Heart left ventricle (tissue), 16 donors: Measurements from ENCODE around the gene BTK. TPM values are rescaled to one million over a fixed set of nuclear protein-coding genes. Genes with fewer than 3 reads are reported as not detected.

ENCODE experiments used
- ATAC-seq, 4 donors: fragments of 200-7000 bp; cut with Tn5 transposase; one replicate each; pipeline ENCODE4 v1.9.1; 2020 to 2022; ENCODE audit warnings: moderate library complexity in 4 of 4, mild to moderate bottlenecking in 3 of 4, moderate number of reproducible peaks in 1 of 4
- DNase-seq, 5 donors: peaks; one replicate each; pipeline ENCODE4 v3.0.0-alpha.2; 2020
- H3K27ac ChIP-seq, 12 donors: fragments of 200-600 bp; sonication (generic) in 4 of 12; one replicate each; pipeline versions ENCODE4 v1.5.0 to v1.8.0; 2016 to 2022; ENCODE audit warnings: mild to moderate bottlenecking in 2 of 12
- H3K27me3 ChIP-seq, 9 donors: fragments of 200-600 bp; sonication (generic) in 2 of 9; one replicate each; pipeline versions ENCODE4 v1.5.1 to v1.8.0; 2016 to 2022; ENCODE audit warnings: mild to moderate bottlenecking in 3 of 9
- H3K36me3 ChIP-seq, 9 donors: fragments of 200-600 bp; sonication (generic) in 2 of 9; one replicate each; pipeline versions ENCODE4 v1.5.0 to v1.8.0; 2018 to 2022; ENCODE audit warnings: mild to moderate bottlenecking in 2 of 9
- H3K4me1 ChIP-seq, 12 donors: fragments of 200-600 bp; sonication (generic) in 4 of 12; one replicate each; pipeline versions ENCODE4 v1.5.0 to v1.8.0; 2016 to 2022; ENCODE audit warnings: mild to moderate bottlenecking in 3 of 12
- H3K4me3 ChIP-seq, 12 donors: fragments of 200-600 bp; sonication (generic) in 4 of 12; one replicate each; pipeline versions ENCODE4 v1.5.0 to v1.8.0; 2017 to 2022; ENCODE audit warnings: mild to moderate bottlenecking in 9 of 12, moderate library complexity in 4 of 12
- H3K9me3 ChIP-seq, 12 donors: fragments of 200-600 bp; sonication (generic) in 4 of 12; one replicate each; pipeline versions ENCODE4 v1.5.0 to v1.8.0; 2016 to 2022; ENCODE audit warnings: mild to moderate bottlenecking in 1 of 12
- CTCF ChIP-seq, 12 donors: fragments of 200-600 bp; sonication (generic) in 4 of 12; IDR thresholded peaks; one replicate each; pipeline versions ENCODE4 v1.5.0 to v1.8.0; 2018 to 2022; ENCODE audit warnings: antibody characterized with exemption in 12 of 12, mild to moderate bottlenecking in 5 of 12
- POLR2A ChIP-seq, 2 donors: fragments of 450-650 bp; IDR thresholded peaks; one replicate each; pipeline ENCODE4 v1.6.1; 2017; ENCODE audit warnings: antibody characterized with exemption in 2 of 2, mild to moderate bottlenecking in 2 of 2, moderate library complexity in 2 of 2
- WGBS, 4 donors: extraction: QIAGEN DNeasy Blood & Tissue Kit in 2 of 4; methylation state at CpG; one replicate each; pipeline versions ENCODE4 v1.1.5 to v1.1.7; 2013 to 2018; 5-methylcytosine and 5-hydroxymethylcytosine counted together
- intact Hi-C, 10 donors: fragments of 100-400 bp; cut with DNase I; formaldehyde crosslinking; loops; one replicate each; pipeline versions ENCODE4 v1.11.1 to v1.14.2; 2022
- long read RNA-seq, 3 donors: library from polyadenylated mRNA; unstranded; transcript quantifications; one replicate each; pipeline ENCODE4 v2.0.0, GENCODE V29; 2020 to 2021
- polyA plus RNA-seq, 2 donors: library from polyadenylated mRNA; stranded (reverse); fragments of 200-250 nt; gene quantifications; one replicate each; pipeline ENCODE4 v1.2.3, GENCODE V29; 2013
- total RNA-seq, 9 donors: library from RNA; depleted of rRNA in 2 of 9; stranded (reverse); fragments of >200 nt in 2 of 9; fragmentation: NEBNext Ultra II Directional in 3 of 9; extraction: Animal tissue kit (Norgen Biotek cat#: 25700) in 3 of 9; gene quantifications; one replicate each; pipeline versions ENCODE4 v1.1.0 to v1.2.4, GENCODE V29; 2016 to 2023
- donor health status: ischemic (EF 13 %, LVEDD 7.1; RV severe dilation, severe dysfunction).
- donor health status: healthy with polysubstance abuse.
- donor health status: DM: no; HTN: yes; CAD: no.
- donor health status: DM: no; HTN: no; CAD: no.
- donor health status: ischemic (EF 25% LVEDD 6.9; RV normal size, moderate dysfunction).
- donor health status: ischemic (EF 25% LVEDD 5.7; RV mildly dilated, moderate dysfunction).
- donor health status: healthy.
- donor health status: DM: yes; HTN: yes; CAD: no.
- donor health status: ischemic (EF 35%, LVEDD 5.7; RV mildly dilated, moderate dysfunction).
- donor health status: nonischemic (EF 11% LVEDD 7.7; RV severe dilation, severe dysfunction).
- donor health status: DM: yes; HTN: yes; CAD: no.
- donor health status: PGD.
- donor health status: ischemic (EF 29% LVEDD 5.4; RV normal size, mild dysfunction).
- donor health status: nonischemic (EF 23%, LVEDD 6.1; RV moderate dilation, normal function).

BTK gene
- total RNA-seq = 10 to 100 TPM in 1 of 9 donors, 1 to 10 TPM in 4, under 1 TPM in 4; 0.25 to 18.8 (median 1.6) TPM
- 1 to 10 TPM; 1.4 to 1.5 TPM for polyA plus RNA-seq
- long read RNA-seq, donor 1, partial matches to known transcripts = 0 of 2 reads
- long read RNA-seq, donor 1, other reads (novel, unspliced or antisense) = 0 of 2 reads
- long read RNA-seq, donor 2 = 0 reads
- long read RNA-seq, donor 3, partial matches to known transcripts = 0 of 3 reads
- long read RNA-seq, donor 3, other reads (novel, unspliced or antisense) = 1 of 3 reads

DNA sequence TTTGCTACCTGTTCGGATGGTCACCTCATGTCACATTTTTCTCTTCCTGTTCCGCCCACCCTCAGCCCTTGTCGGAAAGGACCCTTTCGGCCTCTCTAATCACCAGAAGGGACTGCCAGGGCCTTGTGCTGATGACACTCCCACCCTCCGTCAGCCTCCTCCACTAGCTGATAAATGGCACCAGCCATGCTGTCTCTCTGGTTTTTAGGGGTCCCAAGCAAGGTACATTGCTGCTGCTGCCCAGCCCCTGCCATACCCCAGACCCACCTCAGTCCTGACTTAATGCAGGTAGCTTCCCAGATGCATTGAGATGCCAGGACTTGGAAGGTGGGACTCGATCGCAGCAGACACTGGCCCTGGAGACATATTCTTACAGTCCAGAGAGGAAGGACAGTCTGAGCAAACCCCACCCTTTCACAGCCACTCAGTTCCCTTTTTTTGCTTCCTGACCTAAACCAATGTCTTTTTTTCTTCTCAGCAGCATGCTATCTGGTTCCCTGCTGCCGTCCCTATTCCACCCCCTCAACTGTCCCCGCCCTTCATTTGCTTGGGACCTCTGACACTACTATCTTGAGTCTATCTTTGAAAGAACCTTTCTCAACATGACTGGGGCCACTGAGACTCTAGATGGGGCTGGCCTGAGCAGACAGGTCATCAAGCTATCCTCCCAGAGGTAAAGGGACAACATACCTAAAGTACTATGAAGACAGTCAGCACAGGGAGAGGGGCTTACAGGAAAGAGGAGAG lies at the start of gene BTK:
Gene BTK (minus strand): TSS at position 397 of the 747 bp plus-strand sequence. CDS start 10,907 bp downstream, outside the sequence.
- H3K27ac ChIP-seq = peak within 1 kb of the TSS in 1 of 12 donors; percentile 74
- intact Hi-C loops = no loop called here

GRCh38 chrX:101430457-101431078 lies 44.6 kb upstream of the BTK start:
- WGBS, 4 donors = 78 to 98% (median 89%) methylated on average over 2 of the region's 2 CpGs
- ATAC-seq = no peak
- intact Hi-C loops = no loop called here
- DNase-seq = no peak
- TF ChIP-seq CTCF (IDR thresholded peaks at IDR 0.05) = no peak
- TF ChIP-seq POLR2A (IDR thresholded peaks at IDR 0.05) = no peak
- peaks cover 0 to 14% (median 0%) of the 10 kb centered on the region in 12 donors for H3K9me3 ChIP-seq
- H3K27ac ChIP-seq = no peak overlapping the region
- H3K4me1 ChIP-seq = no peaks in the 10 kb centered on the region
- peaks cover 0 to 47% (median 13%) of the 10 kb centered on the region in 9 donors for H3K36me3 ChIP-seq
- no peak overlapping the region for H3K4me3 ChIP-seq
- no peaks in the 10 kb centered on the region for H3K27me3 ChIP-seq

More for the DNA sequence above, at the start of gene BTK:
- no peak for DNase-seq
- TF ChIP-seq POLR2A (IDR thresholded peaks at IDR 0.05) (no peak), CTCF (IDR thresholded peaks at IDR 0.05) (no peak)
- no peaks in the 10 kb centered on the region for H3K9me3 ChIP-seq
- no peaks in the 10 kb centered on the region for H3K36me3 ChIP-seq
- H3K4me3 ChIP-seq = peak within 1 kb of the TSS in 3 of 12 donors; percentile 21 to 50 (median 26)
- 66 to 78% (median 71%) methylated on average over 9 of the region's 9 CpGs for WGBS, 4 donors
- H3K27me3 ChIP-seq = no peaks in the 10 kb centered on the region
- ATAC-seq = peak in 1 of 4 donors; percentile 41
- H3K4me1 ChIP-seq = no peaks in the 10 kb centered on the region

- H3K4me1 ChIP-seq = no peaks in the 10 kb centered on the region
- 85 to 95% (median 91%) methylated on average over 1 of the region's 1 CpG for WGBS, 4 donors
- no peaks in the 10 kb centered on the region for H3K27me3 ChIP-seq
- H3K27ac ChIP-seq = no peak overlapping the region
- no peak overlapping the region for H3K4me3 ChIP-seq
- H3K9me3 ChIP-seq = peaks cover 0 to 14% (median 0%) of the 10 kb centered on the region in 12 donors
- peaks cover 0 to 50% (median 13%) of the 10 kb centered on the region in 9 donors for H3K36me3 ChIP-seq
- no peak for TF ChIP-seq POLR2A (IDR thresholded peaks at IDR 0.05)
- TF ChIP-seq CTCF (IDR thresholded peaks at IDR 0.05) = no peak
- no peak for ATAC-seq
- intact Hi-C loops = loop anchor here in 1 of 10 donors (10.0 kb wide), 1 partner anchor 55 kb away; the partner anchor contains the start of gene ARMCX4
- no peak for DNase-seq
Observed at GRCh38 chrX:101429934-101430333, 43.9 kb upstream of the BTK start.

DNA sequence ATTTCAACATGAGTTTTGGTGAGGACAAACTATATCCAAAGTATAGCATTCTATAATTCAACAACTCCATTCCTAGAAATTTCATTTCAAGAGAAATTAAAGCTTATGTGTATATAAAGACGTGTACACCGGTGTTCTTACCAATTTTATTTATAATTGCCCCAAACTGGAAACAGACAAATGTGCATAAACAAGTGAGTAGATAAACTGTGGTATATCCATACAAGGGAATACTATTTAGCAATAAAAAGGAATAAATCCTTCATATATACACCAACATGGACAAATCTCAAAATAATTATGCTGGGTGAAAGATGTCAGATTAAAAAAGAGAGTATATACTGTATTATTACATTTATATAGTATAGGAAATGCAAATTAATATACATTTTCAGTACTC lies 42.0 kb upstream of the BTK start:
- H3K4me1 ChIP-seq = no peaks in the 10 kb centered on the region
- no peak overlapping the region for H3K4me3 ChIP-seq
- DNase-seq (no peak), ATAC-seq (no peak)
- H3K9me3 ChIP-seq = peaks cover 0 to 14% (median 0%) of the 10 kb centered on the region in 12 donors
- H3K36me3 ChIP-seq = peaks cover 0 to 69% (median 13%) of the 10 kb centered on the region in 9 donors
- TF ChIP-seq POLR2A (IDR thresholded peaks at IDR 0.05) (no peak), CTCF (IDR thresholded peaks at IDR 0.05) (no peak)
- intact Hi-C loops = loop anchor here in 1 of 10 donors (10.0 kb wide), 1 partner anchor 57 kb away; the partner anchor contains the start of gene ARMCX4
- 87 to 98% (median 95%) methylated on average over 2 of the region's 2 CpGs for WGBS, 4 donors
- H3K27ac ChIP-seq = no peak overlapping the region
- no peaks in the 10 kb centered on the region for H3K27me3 ChIP-seq
